CD14-positive monocyte (primary cell): ENCODE measurements around the gene SNCB. TPM values are rescaled to one million over a fixed set of nuclear protein-coding genes. Genes with fewer than 3 reads are reported as not detected.

Experiments
- DNase-seq, 3 donors: peaks; one replicate each; pipeline ENCODE4 v3.0.0-alpha.2; 2011 to 2022
- H2AFZ ChIP-seq: 2 replicates; pipeline ENCODE4 v1.6.0; 2012; ENCODE audit warnings: mild to moderate bottlenecking, low read depth, low read length, inconsistent platforms; ENCODE audit not compliant: insufficient read depth, poor library complexity, severe bottlenecking
- H3K27ac ChIP-seq, 2 donors: 1 replicate in 1 of 2; 2 replicates in 1 of 2; pipeline ENCODE4 v1.5.1; 2012 to 2013; ENCODE audit warnings: low read length in 2 of 2, control low read depth in 1 of 2, inconsistent platforms in 1 of 2, low read depth in 1 of 2, mild to moderate bottlenecking in 1 of 2
- H3K27me3 ChIP-seq, 2 donors: one replicate each; pipeline versions ENCODE4 v1.6.0 to v1.6.1; 2011 to 2013; ENCODE audit warnings: low read length in 2 of 2; ENCODE audit not compliant: control insufficient read depth in 2 of 2, insufficient read depth in 2 of 2
- H3K36me3 ChIP-seq, 2 donors: replicated peaks in 1 of 2; 1 replicate in 1 of 2; 2 replicates in 1 of 2; pipeline versions ENCODE4 v1.5.1 to v1.6.1; 2012 to 2013; ENCODE audit warnings: low read length in 2 of 2, control low read depth in 1 of 2, inconsistent platforms in 1 of 2, mild to moderate bottlenecking in 1 of 2; ENCODE audit not compliant: insufficient read depth in 2 of 2, control insufficient read depth in 1 of 2
- H3K4me1 ChIP-seq, 2 donors: 1 replicate in 1 of 2; 2 replicates in 1 of 2; pipeline versions ENCODE4 v1.5.1 to v1.6.1; 2012 to 2013; ENCODE audit warnings: low read length in 2 of 2, control low read depth in 1 of 2, inconsistent platforms in 1 of 2, mild to moderate bottlenecking in 1 of 2, moderate library complexity in 1 of 2; ENCODE audit not compliant: insufficient read depth in 2 of 2, control insufficient read depth in 1 of 2
- H3K4me2 ChIP-seq: replicated peaks from 2 replicates; pipeline ENCODE3; 2012; ENCODE audit warnings: low read length, moderate library complexity, mild to moderate bottlenecking; ENCODE audit not compliant: poor library complexity, severe bottlenecking; ENCODE audit errors: extremely low read depth
- H3K4me3 ChIP-seq, 3 experiments: fragments of 200-600 bp in 1 of 3; sonication (generic) in 1 of 3; replicated peaks in 1 of 3; 1 replicate in 2 of 3; 2 replicates in 1 of 3; pipeline ENCODE4 v1.5.1; 2011 to 2013; ENCODE audit warnings: low read length in 3 of 3, mild to moderate bottlenecking in 3 of 3, control low read depth in 2 of 3, low read depth in 2 of 3, inconsistent platforms in 1 of 3, moderate library complexity in 1 of 3
- H3K79me2 ChIP-seq: 2 replicates; pipeline ENCODE4 v1.6.0; 2012; ENCODE audit warnings: mild to moderate bottlenecking, control low read depth, inconsistent platforms, low read length, moderate library complexity; ENCODE audit not compliant: insufficient read depth
- H3K9ac ChIP-seq: 2 replicates; pipeline ENCODE4 v1.6.0; 2017; ENCODE audit warnings: low read length, mild to moderate bottlenecking; ENCODE audit not compliant: insufficient read depth, poor library complexity, severe bottlenecking
- H3K9me3 ChIP-seq, 2 donors: replicated peaks in 1 of 2; 1 replicate in 1 of 2; 2 replicates in 1 of 2; pipeline versions ENCODE4 v1.5.1 to v1.6.1; 2012 to 2013; ENCODE audit warnings: low read length in 2 of 2, control low read depth in 1 of 2; ENCODE audit not compliant: control insufficient read depth in 1 of 2, insufficient read depth in 1 of 2
- H4K20me1 ChIP-seq: 2 replicates; pipeline ENCODE4 v1.6.0; 2012; ENCODE audit warnings: mild to moderate bottlenecking, low read length, control low read depth, moderate library complexity; ENCODE audit not compliant: insufficient read depth
- H3K27ac Mint-ChIP-seq, 7 donors: one replicate each; pipeline ENCODE4 v1.8.0; 2020; ENCODE audit warnings: mild to moderate bottlenecking in 7 of 7, mixed read lengths in 7 of 7, moderate library complexity in 6 of 7, inconsistent platforms in 2 of 7
- H3K27me3 Mint-ChIP-seq, 3 donors: one replicate each; pipeline ENCODE4 v1.8.0; 2021 to 2022; ENCODE audit warnings: low read depth in 3 of 3, mild to moderate bottlenecking in 3 of 3, mixed read lengths in 3 of 3, moderate library complexity in 3 of 3, inconsistent platforms in 1 of 3
- H3K36me3 Mint-ChIP-seq, 2 donors: one replicate each; pipeline ENCODE4 v1.8.0; 2020; ENCODE audit warnings: mixed read lengths in 2 of 2, inconsistent platforms in 1 of 2, mild to moderate bottlenecking in 1 of 2
- H3K4me1 Mint-ChIP-seq: one replicate; pipeline ENCODE4 v1.8.0; 2020; ENCODE audit warnings: mild to moderate bottlenecking, mixed read lengths
- H3K4me3 Mint-ChIP-seq, 2 donors: one replicate each; pipeline ENCODE4 v1.8.0; 2020; ENCODE audit warnings: mild to moderate bottlenecking in 2 of 2, mixed read lengths in 2 of 2, moderate library complexity in 1 of 2
- H3K9me3 Mint-ChIP-seq, 7 donors: one replicate each; pipeline ENCODE4 v1.8.0; 2020 to 2022; ENCODE audit warnings: mixed read lengths in 7 of 7, mild to moderate bottlenecking in 6 of 7, moderate library complexity in 6 of 7, inconsistent platforms in 2 of 7
- WGBS: methylation state at CpG from one replicate; pipeline ENCODE4 v1.1.5; 2013; ENCODE audit warnings: missing lambda C conversion rate; ENCODE audit not compliant: insufficient coverage; 5-methylcytosine and 5-hydroxymethylcytosine counted together
- intact Hi-C, 2 donors: fragments of 100-400 bp; cut with micrococcal nuclease; formaldehyde crosslinking; loops; one replicate each; pipeline versions ENCODE4 v1.15.0 to v1.15.1; 2023
- polyA plus RNA-seq, 3 donors: library from polyadenylated mRNA; depleted of rRNA in 1 of 3; unstranded in 2 of 3; stranded (reverse) in 1 of 3; fragments of 300-500 nt in 2 of 3; fragments of >200 nt in 1 of 3; fragmentation: Illumina TruSeq in 2 of 3; gene quantifications; 1 replicate in 2 of 3; 2 replicates in 1 of 3; pipeline ENCODE4 v1.2.3, GENCODE V29; 2012 to 2021
- TF ChIP-seq, protein P1 (sequence below): fragments of 200-600 bp; IDR thresholded peaks from one replicate; pipeline ENCODE4 v1.8.0; 2022; ENCODE audit warnings: antibody characterized with exemption, mild to moderate bottlenecking

SNCB gene
- polyA plus RNA-seq, 3 donors, result not detected

DNA sequence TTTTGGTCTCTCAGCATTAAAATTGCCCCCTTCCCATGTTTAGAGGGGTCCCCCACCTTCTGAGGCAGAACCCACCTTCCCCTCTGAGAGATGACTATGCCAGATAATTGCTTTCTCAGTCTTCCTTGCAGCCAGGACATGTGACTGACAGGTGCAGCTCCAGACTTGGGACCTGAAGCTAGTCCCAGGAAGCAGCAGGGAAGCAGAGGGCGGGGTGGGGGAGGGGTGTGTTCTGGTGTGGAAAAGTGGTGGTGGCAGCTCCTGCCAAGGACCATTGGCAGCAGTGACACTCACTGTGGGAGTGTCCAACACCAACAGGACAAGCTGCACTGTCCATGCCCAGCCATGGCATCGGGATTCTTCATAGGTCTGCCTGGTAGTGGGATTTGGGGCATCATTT, 2.4 kb upstream of the SNCB start:
- H3K9ac ChIP-seq, result no peak overlapping the region
- no peak overlapping the region for H3K4me3 ChIP-seq
- TF ChIP-seq, protein P1, sequence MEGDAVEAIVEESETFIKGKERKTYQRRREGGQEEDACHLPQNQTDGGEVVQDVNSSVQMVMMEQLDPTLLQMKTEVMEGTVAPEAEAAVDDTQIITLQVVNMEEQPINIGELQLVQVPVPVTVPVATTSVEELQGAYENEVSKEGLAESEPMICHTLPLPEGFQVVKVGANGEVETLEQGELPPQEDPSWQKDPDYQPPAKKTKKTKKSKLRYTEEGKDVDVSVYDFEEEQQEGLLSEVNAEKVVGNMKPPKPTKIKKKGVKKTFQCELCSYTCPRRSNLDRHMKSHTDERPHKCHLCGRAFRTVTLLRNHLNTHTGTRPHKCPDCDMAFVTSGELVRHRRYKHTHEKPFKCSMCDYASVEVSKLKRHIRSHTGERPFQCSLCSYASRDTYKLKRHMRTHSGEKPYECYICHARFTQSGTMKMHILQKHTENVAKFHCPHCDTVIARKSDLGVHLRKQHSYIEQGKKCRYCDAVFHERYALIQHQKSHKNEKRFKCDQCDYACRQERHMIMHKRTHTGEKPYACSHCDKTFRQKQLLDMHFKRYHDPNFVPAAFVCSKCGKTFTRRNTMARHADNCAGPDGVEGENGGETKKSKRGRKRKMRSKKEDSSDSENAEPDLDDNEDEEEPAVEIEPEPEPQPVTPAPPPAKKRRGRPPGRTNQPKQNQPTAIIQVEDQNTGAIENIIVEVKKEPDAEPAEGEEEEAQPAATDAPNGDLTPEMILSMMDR, result no peak
- no peak for DNase-seq
- Mint-ChIP-seq H3K36me3 (peaks cover 0 to 4% of the 10 kb centered on the region in 2 donors), H3K4me1 (peaks cover 11% of the 10 kb centered on the region), H3K27me3 (peaks cover 66 to 83% (median 69%) of the 10 kb centered on the region in 3 donors), H3K9me3 (peaks cover 0 to 17% (median 6%) of the 10 kb centered on the region in 7 donors), H3K4me3 (peak overlapping the region in 1 of 2 donors; percentile 44), H3K27ac (peak overlapping the region in 1 of 7 donors; percentile 26)
- H3K36me3 ChIP-seq, result no peaks in the 10 kb centered on the region
- H3K4me2 ChIP-seq, result no peak overlapping the region
- H2AFZ ChIP-seq, result no peak overlapping the region
- intact Hi-C loops, result no loop called here
- H3K79me2 ChIP-seq, result no peaks in the 10 kb centered on the region
- no peak overlapping the region for H3K27ac ChIP-seq
- H3K9me3 ChIP-seq, result peaks cover 0 to 9% of the 10 kb centered on the region in 2 donors
- H3K27me3 ChIP-seq, result peaks cover 41 to 65% of the 10 kb centered on the region in 2 donors
- 72% methylated on average over 2 of the region's 2 CpGs for WGBS
- H4K20me1 ChIP-seq, result no peaks in the 10 kb centered on the region
- peaks cover 0 to 5% of the 10 kb centered on the region in 2 donors for H3K4me1 ChIP-seq

DNA sequence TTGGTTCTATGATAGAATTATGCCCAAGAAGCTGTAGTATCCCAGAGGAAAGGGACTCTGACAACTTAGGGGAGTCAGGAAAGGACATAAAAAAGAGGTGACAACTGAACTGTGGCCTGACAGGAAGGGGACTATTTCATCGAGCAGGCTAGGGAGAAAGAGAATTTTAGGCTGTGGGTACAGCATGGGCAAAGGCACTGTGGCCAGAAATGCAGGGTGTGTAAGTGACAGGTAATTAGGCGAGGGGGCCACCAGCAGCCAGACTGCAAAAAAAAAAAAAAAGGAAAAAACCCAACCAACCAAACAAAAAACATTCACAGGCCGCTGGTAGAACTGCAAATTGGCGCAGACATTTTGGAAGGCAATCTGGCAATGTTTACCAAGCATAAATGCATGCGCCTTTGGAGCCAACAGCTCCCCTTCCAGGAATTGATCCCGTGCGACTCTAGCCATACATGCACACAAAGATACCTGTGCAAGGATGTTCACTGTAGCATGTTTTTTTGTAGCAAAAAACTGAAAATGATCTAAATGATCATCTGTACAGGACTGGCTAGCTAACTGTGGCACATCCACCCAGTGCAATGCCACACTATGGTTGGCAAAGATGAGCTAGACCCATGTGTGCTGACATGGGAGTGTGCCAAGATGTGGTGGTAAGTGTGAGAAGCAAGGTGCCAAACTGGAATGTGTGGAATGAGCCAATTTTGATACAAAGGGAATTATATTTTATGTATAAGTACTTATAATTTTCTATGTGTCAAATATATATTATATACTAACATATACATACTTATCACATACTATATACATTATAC, 1.3 kb upstream of the SNCB start:
- peaks cover 0 to 9% of the 10 kb centered on the region in 2 donors for H3K9me3 ChIP-seq
- no peak overlapping the region for H3K27ac ChIP-seq
- no peaks in the 10 kb centered on the region for H3K79me2 ChIP-seq
- no peak overlapping the region for H2AFZ ChIP-seq
- TF ChIP-seq, protein P1, result no peak
- H3K36me3 ChIP-seq, result no peaks in the 10 kb centered on the region
- H3K9ac ChIP-seq, result no peak overlapping the region
- H3K27me3 ChIP-seq, result peaks cover 41 to 76% of the 10 kb centered on the region in 2 donors
- Mint-ChIP-seq H3K4me1 (peaks cover 11% of the 10 kb centered on the region), H3K4me3 (peak overlapping the region in 1 of 2 donors; percentile 89), H3K9me3 (peaks cover 0 to 17% (median 6%) of the 10 kb centered on the region in 7 donors), H3K27me3 (peaks cover 72 to 88% (median 76%) of the 10 kb centered on the region in 3 donors), H3K36me3 (peaks cover 0 to 4% of the 10 kb centered on the region in 2 donors), H3K27ac (no peak overlapping the region)
- H4K20me1 ChIP-seq, result no peaks in the 10 kb centered on the region
- no peak overlapping the region for H3K4me3 ChIP-seq
- peaks cover 0 to 5% of the 10 kb centered on the region in 2 donors for H3K4me1 ChIP-seq
- 72% methylated on average over 4 of the region's 7 CpGs for WGBS
- H3K4me2 ChIP-seq, result no peak overlapping the region
- intact Hi-C loops, result no loop called here
- no peak for DNase-seq
